ENCODE data around the gene SKAP2. TPM values are rescaled to one million over a fixed set of nuclear protein-coding genes. Genes with fewer than 3 reads are reported as not detected.

Gene SKAP2
- total RNA-seq, 1 donor from 2014 or later, result 50.8 TPM

DNA sequence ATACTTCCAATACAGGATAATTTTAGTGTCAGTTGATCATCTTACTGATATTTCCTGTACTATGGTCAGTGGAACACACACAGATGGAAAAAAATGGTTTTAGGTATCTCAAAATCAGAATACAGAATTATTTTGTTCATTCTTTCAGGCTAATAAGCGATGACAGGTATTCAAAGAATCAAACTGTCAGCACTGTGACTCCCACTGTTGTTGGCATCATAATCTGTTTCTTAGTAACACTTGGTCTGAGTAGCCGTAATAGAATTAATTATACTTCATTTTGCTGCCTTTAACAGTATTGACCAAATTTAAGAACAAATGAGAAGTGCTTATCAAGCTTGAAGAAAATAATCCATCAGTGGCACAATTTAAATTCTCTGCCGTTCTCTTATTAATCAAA, 215.0 kb downstream of the SKAP2 start:
- Mint-ChIP-seq H3K27ac (no peak overlapping the region), H3K4me3 (no peak overlapping the region), H3K27me3 (ENCODE audit: low read depth) (no peaks in the 10 kb centered on the region), H3K36me3 (no peaks in the 10 kb centered on the region), H3K4me1 (peaks cover 57% of the 10 kb centered on the region), H3K9me3 (no peaks in the 10 kb centered on the region)
- TF ChIP-seq CTCF (IDR thresholded peaks at IDR 0.05; ENCODE audit: unreplicated experiment), result no peak
- no peak for DNase-seq (ENCODE audit: low spot score in 2 of 2, unreplicated experiment in 2 of 2)

GRCh38 chr7:26648554-26648953, 215.8 kb downstream of the SKAP2 start:
- Mint-ChIP-seq H3K27me3 (ENCODE audit: low read depth) (no peaks in the 10 kb centered on the region), H3K9me3 (no peaks in the 10 kb centered on the region), H3K36me3 (no peaks in the 10 kb centered on the region), H3K4me1 (peaks cover 49% of the 10 kb centered on the region), H3K27ac (peak overlapping the region; percentile 66), H3K4me3 (no peak overlapping the region)
- no peak for DNase-seq (ENCODE audit: low spot score in 2 of 2, unreplicated experiment in 2 of 2)
- no peak for TF ChIP-seq CTCF (IDR thresholded peaks at IDR 0.05; ENCODE audit: unreplicated experiment)

- no peaks in the 10 kb centered on the region for H3K36me3 Mint-ChIP-seq
Measured at GRCh38 chr7:26646336-26647048, 217.9 kb downstream of the SKAP2 start.

GRCh38 chr7:26645121-26645520, 219.3 kb downstream of the SKAP2 start:
- no peak overlapping the region for H3K27ac Mint-ChIP-seq
- H3K4me1 Mint-ChIP-seq, result peaks cover 30% of the 10 kb centered on the region
- H3K9me3 Mint-ChIP-seq, result no peaks in the 10 kb centered on the region
- TF ChIP-seq CTCF (IDR thresholded peaks at IDR 0.05; ENCODE audit: unreplicated experiment), result no peak
- no peaks in the 10 kb centered on the region for H3K36me3 Mint-ChIP-seq
- H3K27me3 Mint-ChIP-seq (ENCODE audit: low read depth), result no peaks in the 10 kb centered on the region
- H3K4me3 Mint-ChIP-seq, result no peak overlapping the region
- no peak for DNase-seq (ENCODE audit: low spot score in 2 of 2, unreplicated experiment in 2 of 2)

More at GRCh38 chr7:26646336-26647048, 217.9 kb downstream of the SKAP2 start:
- Mint-ChIP-seq H3K9me3 (no peaks in the 10 kb centered on the region), H3K4me3 (no peak overlapping the region), H3K27ac (peak overlapping the region; percentile 6), H3K4me1 (peaks cover 30% of the 10 kb centered on the region), H3K27me3 (ENCODE audit: low read depth) (no peaks in the 10 kb centered on the region)
- DNase-seq (ENCODE audit: low spot score in 2 of 2, unreplicated experiment in 2 of 2), result no peak
- no peak for TF ChIP-seq CTCF (IDR thresholded peaks at IDR 0.05; ENCODE audit: unreplicated experiment)

- Mint-ChIP-seq H3K27me3 (ENCODE audit: low read depth) (no peaks in the 10 kb centered on the region), H3K4me3 (no peak overlapping the region), H3K4me1 (peaks cover 10% of the 10 kb centered on the region), H3K27ac (no peak overlapping the region), H3K36me3 (no peaks in the 10 kb centered on the region), H3K9me3 (no peaks in the 10 kb centered on the region)
- DNase-seq (ENCODE audit: low spot score in 2 of 2, unreplicated experiment in 2 of 2), result no peak
- TF ChIP-seq CTCF (IDR thresholded peaks at IDR 0.05; ENCODE audit: unreplicated experiment), result no peak
Measured at GRCh38 chr7:26642416-26642815, 222.0 kb downstream of the SKAP2 start.

Measured in mesothelial cell of epicardium (in vitro differentiated cells).